ENCODE data around the gene PLD6.

Gene PLD6

GRCh38 chr17:17200831-17201230 is 5.3 kb downstream of the PLD6 start:
- no peaks in the 10 kb centered on the region for H3K27me3 ChIP-seq (ENCODE audit: control insufficient read depth, low read length)
- no peak overlapping the region for H3K4me3 ChIP-seq (ENCODE audit: low read length)
- H3K9me3 ChIP-seq (ENCODE audit: control insufficient read depth, insufficient read depth, low read length), result no peaks in the 10 kb centered on the region
- peaks cover 43% of the 10 kb centered on the region for H3K79me2 ChIP-seq (ENCODE audit: control insufficient read depth, low read length)
- no peak overlapping the region for H3K27ac ChIP-seq (ENCODE audit: low read depth, low read length)
- H3K36me3 ChIP-seq (ENCODE audit: control insufficient read depth, low read length), result peaks cover 33% of the 10 kb centered on the region
- H3K9me2 ChIP-seq (replicated peaks; ENCODE audit: control insufficient read depth, low read length), result no peaks in the 10 kb centered on the region
- no peak overlapping the region for H3K4me2 ChIP-seq (ENCODE audit: low read length)
- H3K4me1 ChIP-seq (ENCODE audit: control insufficient read depth, low read length), result peaks cover 14% of the 10 kb centered on the region
- 0 out of 2 replicates have a peak, but pooled peaks cover 2% of the 10 kb centered on the region for H3F3A ChIP-seq (ENCODE audit: control insufficient read depth, insufficient read depth)
- H4K20me1 ChIP-seq (ENCODE audit: control insufficient read depth, insufficient read depth, low read depth, low read length), result peaks cover 11% of the 10 kb centered on the region; the same call in 1 of the 2 replicates
- TF ChIP-seq CTCF (IDR thresholded peaks at IDR 0.05; ENCODE audit: low read depth, low read length, poor library complexity, severe bottlenecking) (no peak), EZH2phosphoT487 (IDR thresholded peaks at IDR 0.05; ENCODE audit: borderline replicate concordance, low read length) (no peak)

GRCh38 chr17:17200311-17200710 is 5.8 kb downstream of the PLD6 start:
- Histone ChIP-seq H3K9me2 (replicated peaks; ENCODE audit: control insufficient read depth, low read length) (no peaks in the 10 kb centered on the region), H3K27ac (ENCODE audit: low read depth, low read length) (no peak overlapping the region), H3K4me1 (ENCODE audit: control insufficient read depth, low read length) (peaks cover 11% of the 10 kb centered on the region), H3K79me2 (ENCODE audit: control insufficient read depth, low read length) (peaks cover 38% of the 10 kb centered on the region), H4K20me1 (ENCODE audit: control insufficient read depth, insufficient read depth, low read depth, low read length) (peaks cover 11% of the 10 kb centered on the region; the same call in 1 of the 2 replicates), H3K4me3 (ENCODE audit: low read length) (no peak overlapping the region), H3F3A (ENCODE audit: control insufficient read depth, insufficient read depth) (0 out of 2 replicates have a peak, but pooled peaks cover 2% of the 10 kb centered on the region), H3K27me3 (ENCODE audit: control insufficient read depth, low read length) (no peaks in the 10 kb centered on the region), H3K4me2 (ENCODE audit: low read length) (no peak overlapping the region), H3K9me3 (ENCODE audit: control insufficient read depth, insufficient read depth, low read length) (no peaks in the 10 kb centered on the region), H3K36me3 (ENCODE audit: control insufficient read depth, low read length) (peaks cover 33% of the 10 kb centered on the region)
- TF ChIP-seq EZH2phosphoT487 (IDR thresholded peaks at IDR 0.05; ENCODE audit: borderline replicate concordance, low read length) (no peak), CTCF (IDR thresholded peaks at IDR 0.05; ENCODE audit: low read depth, low read length, poor library complexity, severe bottlenecking) (no peak)

GRCh38 chr17:17198281-17198680 is 7.9 kb downstream of the PLD6 start:
- no peak for TF ChIP-seq CTCF (IDR thresholded peaks at IDR 0.05; ENCODE audit: low read depth, low read length, poor library complexity, severe bottlenecking)
- no peak for TF ChIP-seq EZH2phosphoT487 (IDR thresholded peaks at IDR 0.05; ENCODE audit: borderline replicate concordance, low read length)
- H3K4me2 ChIP-seq (ENCODE audit: low read length), result no peak overlapping the region
- H3K27me3 ChIP-seq (ENCODE audit: control insufficient read depth, low read length), result no peaks in the 10 kb centered on the region
- H3K4me1 ChIP-seq (ENCODE audit: control insufficient read depth, low read length), result no peaks in the 10 kb centered on the region
- 0 out of 2 replicates have a peak, but pooled peaks cover 2% of the 10 kb centered on the region for H3F3A ChIP-seq (ENCODE audit: control insufficient read depth, insufficient read depth)
- no peaks in the 10 kb centered on the region for H3K9me3 ChIP-seq (ENCODE audit: control insufficient read depth, insufficient read depth, low read length)
- H3K9me2 ChIP-seq (replicated peaks; ENCODE audit: control insufficient read depth, low read length), result no peaks in the 10 kb centered on the region
- no peak overlapping the region for H3K4me3 ChIP-seq (ENCODE audit: low read length)
- peaks cover 18% of the 10 kb centered on the region for H3K79me2 ChIP-seq (ENCODE audit: control insufficient read depth, low read length)
- peaks cover 16% of the 10 kb centered on the region for H3K36me3 ChIP-seq (ENCODE audit: control insufficient read depth, low read length)
- H3K27ac ChIP-seq (ENCODE audit: low read depth, low read length), result no peak overlapping the region
- H4K20me1 ChIP-seq (ENCODE audit: control insufficient read depth, insufficient read depth, low read depth, low read length), result 0 out of 2 replicates have a peak, but pooled peaks cover 7% of the 10 kb centered on the region

Data from DOHH2 (cell line).